Spleen (tissue), 7 donors: ENCODE results near the gene OR5I1.

ENCODE experiments used
- POLR2AphosphoS5 ChIP-seq, 3 donors: sonication (generic); formaldehyde crosslinking; IDR thresholded peaks; one replicate each; pipeline ENCODE4 v1.5.1; 2017; ENCODE audit warnings: antibody characterized with exemption in 3 of 3
- TF ChIP-seq, protein P1 (sequence below), 11 experiments: fragments of 200-600 bp in 7 of 11; fragments of 450-650 bp in 4 of 11; sonication (generic) in 4 of 11; IDR thresholded peaks in 8 of 11; conservative IDR thresholded peaks in 3 of 11; 1 replicate in 7 of 11; 2 replicates in 4 of 11; pipeline versions ENCODE4 v1.4.0 to v1.8.0; 2016 to 2021; ENCODE audit warnings: antibody characterized with exemption in 11 of 11, inconsistent platforms in 4 of 11, mild to moderate bottlenecking in 1 of 11
- donor health status: DM: no; HTN: no; CAD: no; lungs with moderate emphysema.
- donor health status: DM: no; HTN: no; CAD: no.
- donor health status: DM: no; HTN: no; CAD: no.

- TF ChIP-seq, protein P1, sequence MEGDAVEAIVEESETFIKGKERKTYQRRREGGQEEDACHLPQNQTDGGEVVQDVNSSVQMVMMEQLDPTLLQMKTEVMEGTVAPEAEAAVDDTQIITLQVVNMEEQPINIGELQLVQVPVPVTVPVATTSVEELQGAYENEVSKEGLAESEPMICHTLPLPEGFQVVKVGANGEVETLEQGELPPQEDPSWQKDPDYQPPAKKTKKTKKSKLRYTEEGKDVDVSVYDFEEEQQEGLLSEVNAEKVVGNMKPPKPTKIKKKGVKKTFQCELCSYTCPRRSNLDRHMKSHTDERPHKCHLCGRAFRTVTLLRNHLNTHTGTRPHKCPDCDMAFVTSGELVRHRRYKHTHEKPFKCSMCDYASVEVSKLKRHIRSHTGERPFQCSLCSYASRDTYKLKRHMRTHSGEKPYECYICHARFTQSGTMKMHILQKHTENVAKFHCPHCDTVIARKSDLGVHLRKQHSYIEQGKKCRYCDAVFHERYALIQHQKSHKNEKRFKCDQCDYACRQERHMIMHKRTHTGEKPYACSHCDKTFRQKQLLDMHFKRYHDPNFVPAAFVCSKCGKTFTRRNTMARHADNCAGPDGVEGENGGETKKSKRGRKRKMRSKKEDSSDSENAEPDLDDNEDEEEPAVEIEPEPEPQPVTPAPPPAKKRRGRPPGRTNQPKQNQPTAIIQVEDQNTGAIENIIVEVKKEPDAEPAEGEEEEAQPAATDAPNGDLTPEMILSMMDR (IDR thresholded peaks at IDR 0.05 in 8 of 11, conservative IDR thresholded peaks at IDR 0.05 in 3 of 11), result no peak
- no peak for TF ChIP-seq POLR2AphosphoS5 (IDR thresholded peaks at IDR 0.05)
These were observed 31.7 kb upstream of the OR5I1 start for GRCh38 chr11:55967914-55968313.
